CD4-positive, alpha-beta T cell treated with Interleukin-6 at 100 ng/mL for 8 hours (primary cell): ENCODE results near the gene ZNF19.

Experiments
- DNase-seq: peaks from one replicate; pipeline ENCODE4 v3.0.0-alpha.2; 2020; ENCODE audit warnings: mixed read lengths, low spot score

Gene ZNF19

DNA sequence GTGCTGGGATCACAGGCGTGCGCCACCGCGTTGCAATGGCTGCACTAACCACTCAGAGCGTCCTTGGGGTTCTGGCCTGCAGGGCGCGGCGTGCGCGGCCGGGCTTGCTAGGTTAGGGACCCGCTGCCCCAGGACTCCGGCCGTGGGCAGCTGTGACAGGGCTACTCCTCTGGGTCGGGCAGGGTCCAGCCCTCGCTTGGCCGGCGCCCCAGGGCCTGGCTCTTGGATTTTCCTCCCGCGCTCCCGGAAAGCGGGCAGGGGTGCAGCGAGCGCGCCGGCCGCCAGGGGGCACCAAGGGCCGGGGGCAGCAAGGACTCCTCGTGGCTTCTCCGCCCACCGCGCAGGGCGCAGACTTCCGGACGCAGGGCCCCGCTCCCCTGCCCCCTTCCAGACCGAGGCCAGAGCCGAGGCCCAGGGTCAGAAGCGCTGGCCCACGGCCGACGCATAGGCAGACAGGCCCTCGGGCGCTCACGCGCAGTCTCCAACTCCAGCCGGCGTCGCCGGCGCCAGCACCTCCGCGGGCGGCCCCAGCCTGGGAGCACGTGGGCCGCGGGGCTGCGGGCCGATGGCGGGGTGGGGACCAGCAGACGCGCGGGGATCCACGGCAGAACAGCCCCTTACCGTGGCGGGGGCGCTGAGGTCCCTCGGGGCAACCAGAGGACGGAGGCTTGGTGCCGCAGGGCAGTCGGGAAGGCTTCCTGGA lies 47.6 kb downstream of the ZNF19 start:
- no peak for DNase-seq

DNA sequence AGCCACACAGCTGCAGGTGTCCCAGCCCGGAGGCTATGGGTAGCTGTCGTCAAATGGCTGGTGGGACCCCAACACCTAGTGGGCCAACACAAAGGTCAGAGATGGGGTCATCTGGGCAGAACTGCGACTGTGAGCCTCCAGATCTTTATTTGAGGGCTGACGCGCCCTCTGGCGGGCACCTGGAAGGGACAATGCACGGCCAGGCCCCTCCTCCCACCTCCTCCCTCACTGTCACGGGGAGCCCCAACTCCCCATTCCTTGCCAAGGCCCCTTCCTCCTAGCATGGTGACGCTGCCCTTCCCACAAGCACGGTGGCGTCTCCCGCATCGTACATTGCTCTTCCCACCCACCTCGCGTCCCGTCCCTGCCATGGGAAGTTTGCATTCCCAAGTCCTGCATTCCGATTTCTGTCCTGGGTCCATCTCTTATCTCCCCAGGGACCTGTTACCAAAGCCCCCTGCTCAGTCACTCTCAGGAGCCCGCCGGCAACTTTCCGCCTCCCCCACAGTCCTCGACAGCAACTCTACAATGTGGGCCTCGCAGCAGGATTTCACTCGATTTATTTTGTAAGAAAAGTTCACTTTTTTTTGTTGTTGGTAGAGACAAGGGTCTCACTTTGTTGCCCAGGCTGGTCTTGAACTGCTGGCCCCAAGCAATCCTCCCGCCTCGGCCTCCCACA lies 48.3 kb downstream of the ZNF19 start:
- DNase-seq: no peak

DNA sequence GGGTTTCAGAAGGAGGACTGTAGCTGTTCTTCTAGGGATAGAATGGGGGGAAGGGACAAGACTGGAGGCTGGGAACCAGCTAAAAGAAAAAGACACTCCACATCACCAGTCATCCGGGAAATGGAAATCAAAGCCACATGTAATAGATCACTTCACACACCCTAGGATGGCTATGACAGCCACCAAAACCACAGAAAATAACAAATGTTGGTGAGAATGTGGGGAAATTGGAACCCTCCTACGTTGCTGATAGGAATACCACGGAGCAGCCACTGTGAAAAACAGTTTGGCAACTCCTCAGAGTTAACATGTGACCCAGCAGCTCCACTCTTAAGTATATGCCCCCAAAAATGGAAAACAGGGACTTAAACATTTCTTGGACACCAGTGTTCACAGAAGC lies 49.6 kb downstream of the ZNF19 start:
- no peak for DNase-seq

DNA sequence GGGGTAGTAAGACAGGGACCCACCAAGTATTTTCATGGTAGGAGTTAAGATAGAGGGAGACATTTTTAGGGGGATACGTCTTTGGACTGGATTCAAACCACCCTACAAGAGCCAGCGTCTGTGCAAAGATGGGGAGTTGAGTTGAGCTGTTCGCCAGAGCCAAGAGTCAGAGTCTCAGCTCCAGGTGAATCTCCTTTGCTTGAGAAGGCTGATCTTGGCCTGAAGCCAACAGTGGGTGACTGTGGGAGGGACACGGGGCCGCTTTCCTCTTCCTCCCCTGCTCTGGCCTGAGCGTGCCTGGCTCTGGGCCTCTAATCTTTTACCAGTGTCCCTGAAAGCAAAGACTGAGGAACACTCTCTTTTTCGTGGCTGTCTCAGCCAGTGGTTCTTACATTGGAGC lies 52.7 kb downstream of the ZNF19 start:
- DNase-seq: no peak

DNA sequence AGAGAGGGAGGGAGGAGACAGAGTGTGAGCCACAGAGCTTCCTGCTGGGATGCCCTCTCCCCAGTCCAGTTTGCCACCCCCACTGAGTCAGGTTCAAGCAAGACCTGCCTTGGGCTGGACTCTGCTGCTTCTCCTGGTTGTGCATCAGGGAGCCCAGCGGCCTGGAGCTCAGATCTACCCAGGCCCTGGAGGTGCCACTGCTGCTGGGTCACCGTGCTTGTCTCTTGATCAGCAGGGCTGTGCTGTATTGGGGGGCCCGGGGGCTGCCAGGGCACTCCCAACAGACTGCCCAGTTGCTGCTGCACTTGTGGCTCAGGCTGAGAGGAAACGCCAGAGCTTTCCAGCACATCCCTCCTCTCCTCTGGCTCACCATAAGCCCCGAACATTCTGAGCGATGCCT lies 56.2 kb downstream of the ZNF19 start:
- DNase-seq: no peak

DNA sequence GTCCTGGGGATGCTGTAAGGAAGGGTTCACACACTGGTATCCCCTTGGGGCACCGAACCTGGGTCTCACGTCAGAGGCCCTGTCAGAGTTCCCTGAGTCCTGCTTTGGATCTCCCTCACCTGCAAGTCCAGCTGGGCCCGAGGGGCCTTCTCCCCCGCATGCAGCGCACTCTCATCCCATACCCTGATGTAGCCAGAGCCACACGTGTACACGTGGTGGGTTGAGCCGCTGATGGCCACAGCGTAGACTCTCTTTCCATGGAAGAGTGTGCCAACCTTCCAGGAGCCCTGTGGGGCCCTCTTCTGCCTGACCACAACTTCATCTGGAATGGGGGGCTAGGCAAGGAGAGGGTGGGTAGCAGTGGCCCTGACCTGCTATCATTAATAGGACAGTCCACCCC lies 57.1 kb downstream of the ZNF19 start:
- DNase-seq: no peak

DNA sequence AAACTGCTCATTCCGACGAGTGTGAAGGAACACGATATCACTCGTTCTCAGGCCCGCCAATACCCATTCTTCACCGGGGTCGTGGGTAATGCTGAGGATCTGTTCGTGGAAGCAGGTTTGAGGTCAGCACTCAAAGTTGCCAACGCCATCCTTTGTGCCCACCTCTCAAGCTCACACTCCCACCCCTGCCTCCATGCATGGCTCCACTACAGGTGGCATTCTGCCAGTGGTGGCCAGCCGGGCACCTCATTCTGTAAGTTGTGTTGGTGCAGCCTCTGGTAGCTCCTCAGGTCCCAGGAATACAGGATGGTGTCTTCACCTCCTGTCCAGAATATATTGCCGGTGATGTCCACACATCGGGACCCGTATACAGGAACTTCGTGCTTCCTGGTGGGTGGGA lies 57.9 kb downstream of the ZNF19 start:
- DNase-seq: no peak

DNA sequence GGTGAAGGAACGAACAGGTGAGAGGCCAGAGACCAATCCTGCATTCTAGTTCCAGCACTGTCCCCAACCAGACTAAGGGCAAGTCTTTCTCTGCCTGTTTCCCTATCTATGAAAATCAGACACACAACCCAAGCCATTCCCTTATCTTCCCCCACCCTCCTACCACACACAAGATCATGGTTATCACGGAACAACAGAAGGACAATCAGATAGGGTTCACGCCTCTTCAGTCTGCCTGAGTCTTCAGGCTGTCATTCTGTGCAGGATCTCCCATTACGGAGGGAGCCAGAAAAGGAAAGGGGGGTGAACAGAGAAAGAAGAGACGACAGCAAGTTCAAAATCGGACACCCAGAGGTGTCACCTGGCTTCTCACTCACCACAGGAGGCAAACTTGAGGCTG lies 58.4 kb downstream of the ZNF19 start:
- no peak for DNase-seq

DNA sequence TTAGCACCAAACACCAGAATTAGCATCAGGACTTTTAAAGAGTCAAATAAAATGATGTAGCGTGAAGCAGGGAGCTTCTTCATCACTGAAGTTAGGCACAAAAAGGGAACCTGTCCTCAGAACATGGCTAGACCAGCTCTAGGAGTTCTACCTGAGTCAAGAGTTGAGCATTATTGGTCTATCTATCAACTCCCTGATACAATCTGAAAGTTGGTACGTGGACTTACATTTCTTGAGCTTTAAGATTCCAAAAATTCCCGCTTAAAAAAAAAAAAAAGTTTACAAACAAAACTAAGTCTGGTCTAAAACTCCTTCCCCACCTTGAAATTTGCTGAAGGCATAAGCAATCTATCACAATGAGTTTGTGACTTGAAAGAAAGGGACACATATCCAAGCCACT lies 59.5 kb downstream of the ZNF19 start:
- no peak for DNase-seq

DNA sequence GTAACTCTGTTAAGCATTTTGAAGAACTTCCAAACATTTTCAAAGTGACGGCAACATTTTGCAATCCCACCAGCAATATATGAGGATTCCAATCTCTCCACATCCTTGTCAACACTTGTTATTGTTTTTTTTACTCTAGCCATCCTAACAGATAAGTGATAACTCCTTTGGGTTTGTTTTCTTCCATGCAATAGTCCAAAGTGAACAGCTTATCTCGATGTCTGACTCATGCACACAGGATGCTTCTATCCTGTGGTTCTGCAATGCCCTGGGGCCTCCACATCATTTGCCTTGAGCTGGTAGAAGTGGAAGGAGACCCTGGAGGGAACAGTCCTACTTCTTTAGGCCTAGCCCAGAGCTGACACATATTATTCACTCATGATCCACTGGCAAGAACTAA lies 60.2 kb downstream of the ZNF19 start:
- DNase-seq: no peak

DNA sequence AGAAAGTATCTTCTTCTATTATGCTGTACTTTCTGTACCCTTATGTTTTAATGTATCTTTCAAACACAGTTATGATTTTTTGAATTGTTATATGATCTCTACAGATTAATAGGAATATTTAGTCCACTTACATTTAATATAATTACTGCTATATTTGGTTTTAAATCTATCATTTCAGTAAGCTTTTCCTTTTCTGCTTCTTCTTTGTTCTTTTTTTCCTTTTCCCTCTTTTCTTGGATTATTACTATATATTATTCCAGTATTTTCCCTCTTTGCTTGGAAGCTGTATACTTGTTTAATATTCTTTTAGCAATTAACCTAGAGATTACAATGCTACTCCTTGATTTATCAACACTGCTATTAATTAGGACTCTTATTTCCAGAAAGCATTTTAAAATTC lies 60.7 kb downstream of the ZNF19 start:
- no peak for DNase-seq

DNA sequence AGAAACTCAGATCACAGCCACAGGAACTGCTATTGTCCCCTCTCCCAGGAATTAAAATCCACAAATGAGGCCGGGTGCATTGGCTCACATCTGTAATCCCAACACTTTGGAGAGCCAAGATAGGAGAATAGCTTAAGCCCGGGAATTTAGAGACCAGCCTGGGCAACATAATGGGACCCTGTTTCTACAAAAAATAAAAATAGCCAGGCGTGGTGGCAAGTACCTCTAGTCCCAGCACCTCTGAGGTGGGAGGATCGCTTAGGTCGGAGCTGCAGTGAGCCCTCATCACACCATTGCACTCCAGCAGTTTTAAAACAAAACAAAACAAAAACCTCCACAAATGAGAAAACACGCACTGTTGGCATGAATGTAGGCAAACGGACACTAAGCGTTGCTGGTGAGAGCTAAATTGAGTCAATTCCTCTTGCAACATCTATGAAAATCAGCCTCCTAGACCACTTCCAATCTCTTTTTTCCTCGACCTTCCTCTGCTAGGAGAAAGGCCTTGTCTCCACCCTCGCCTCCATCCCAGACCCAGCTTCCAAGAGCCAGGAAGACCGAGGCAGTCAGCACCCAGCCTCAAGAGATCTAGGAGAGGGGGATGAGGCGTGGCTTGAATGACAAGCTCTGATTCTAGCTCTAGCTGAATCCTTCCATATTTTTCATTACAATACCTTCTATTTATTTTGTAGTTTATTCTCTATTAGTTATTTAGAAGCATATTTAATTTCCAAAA lies 62.1 kb downstream of the ZNF19 start:
- no peak for DNase-seq

DNA sequence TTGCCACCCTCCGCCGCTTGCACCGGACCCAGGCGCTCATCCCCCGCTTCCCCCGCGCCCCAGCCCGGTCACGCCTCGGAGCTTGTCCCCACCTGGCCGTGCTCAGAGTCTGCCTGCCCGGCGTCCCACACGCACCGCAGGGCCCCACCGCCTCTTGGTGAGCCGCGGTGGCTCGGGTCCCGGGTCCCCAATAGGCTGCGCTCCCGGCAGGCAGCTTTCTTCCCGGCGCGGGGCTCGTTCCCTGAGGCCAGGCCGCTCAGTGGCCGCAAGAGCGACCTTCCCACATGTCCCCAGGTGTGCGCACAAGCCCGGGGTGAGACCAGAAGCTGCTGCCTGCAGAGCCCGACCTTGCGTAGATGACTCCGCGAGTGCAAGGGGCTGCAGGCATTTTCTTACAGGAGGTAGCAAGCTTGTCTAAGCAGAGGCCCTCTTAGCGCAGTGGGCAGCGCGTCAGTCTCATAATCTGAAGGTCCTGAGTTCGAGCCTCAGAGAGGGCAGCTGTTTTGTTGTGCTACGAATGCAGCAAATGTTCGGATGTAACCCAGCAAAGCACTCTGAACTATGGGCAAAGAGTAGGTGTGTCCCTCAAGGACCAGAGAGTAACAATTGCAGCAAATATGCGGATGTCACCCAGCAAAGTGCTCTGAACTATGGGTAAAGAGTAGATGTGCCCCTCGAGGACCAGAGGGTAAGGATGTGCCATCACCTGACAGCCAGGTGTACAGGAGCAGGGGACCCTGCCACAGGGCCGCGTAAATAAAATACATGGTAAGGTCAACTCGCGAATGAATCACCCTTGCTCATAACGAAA lies 62.9 kb downstream of the ZNF19 start:
- DNase-seq: no peak

DNA sequence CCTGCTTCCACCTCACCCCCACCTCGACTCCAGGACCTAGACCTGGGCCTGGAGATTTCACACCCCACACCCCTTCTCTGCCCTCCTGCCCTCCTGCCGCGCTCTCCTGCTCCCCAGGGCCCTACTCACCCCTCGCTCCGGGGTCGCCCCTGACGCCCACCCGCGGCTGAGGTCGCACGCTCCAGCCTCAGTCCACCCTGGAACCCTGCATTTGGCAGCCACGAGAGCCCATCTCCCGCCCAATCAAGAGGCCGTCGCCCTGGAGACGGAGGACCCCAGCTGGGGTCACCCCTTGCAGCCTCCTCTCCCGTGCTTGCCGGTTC lies 63.4 kb downstream of the ZNF19 start:
- DNase-seq: no peak

DNA sequence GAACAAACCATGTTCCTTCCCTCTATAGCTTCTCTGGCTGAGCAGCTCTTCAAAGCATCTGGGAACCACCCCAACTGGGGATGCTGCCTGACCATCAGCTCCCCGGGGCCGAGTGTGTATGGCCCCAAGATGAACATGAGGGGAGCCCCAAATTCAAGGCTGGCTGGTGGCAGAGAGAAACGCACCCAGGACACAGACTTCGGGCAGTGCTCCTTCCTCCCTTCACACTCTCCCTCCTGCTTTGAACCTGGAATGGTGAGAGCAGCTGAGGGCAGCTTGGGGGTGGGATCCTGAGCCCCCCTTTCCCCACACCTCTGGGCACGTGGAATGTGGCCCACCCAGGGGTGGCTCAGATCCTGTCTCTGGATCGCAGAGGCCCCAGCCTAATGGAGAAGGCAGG lies 64.5 kb downstream of the ZNF19 start:
- no peak for DNase-seq

DNA sequence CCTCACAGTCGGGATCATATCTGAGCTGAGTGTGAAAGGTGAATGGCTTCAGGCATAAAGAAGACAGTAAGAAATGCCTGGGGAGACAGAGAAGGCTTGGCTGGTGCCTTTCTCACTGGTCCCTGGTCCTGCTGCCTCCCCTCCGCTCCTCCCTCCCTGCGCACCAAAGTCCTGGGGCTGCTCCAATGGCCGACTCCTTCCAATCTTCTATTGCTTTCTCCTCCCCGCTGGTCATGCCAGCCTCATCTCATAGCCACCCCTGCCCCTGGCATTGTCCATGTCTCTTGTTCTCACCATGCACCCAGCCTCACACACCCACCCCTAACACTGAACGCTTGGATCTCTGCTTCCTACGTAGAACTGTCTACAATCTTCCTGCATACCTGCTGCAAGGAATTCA lies 65.3 kb downstream of the ZNF19 start:
- DNase-seq: no peak
